OCI-LY1 (cell line): Measurements from ENCODE around the gene ST7.

Source experiments
- EZH2 ChIP-seq: fragments of 200-600 bp; sonication (generic), shearing (Covaris generic); IDR thresholded peaks from 2 replicates; pipeline ENCODE4 v1.8.0; 2017; ENCODE audit warnings: borderline replicate concordance, mixed run types, mild to moderate bottlenecking, antibody characterized with exemption, low read length, moderate library complexity, mixed read lengths
- TF ChIP-seq, protein P1 (sequence below): fragments of 200-600 bp; sonication (generic), shearing (Covaris generic); IDR thresholded peaks from 2 replicates; pipeline ENCODE4 v1.5.1; 2017; ENCODE audit warnings: mild to moderate bottlenecking, antibody characterized with exemption, low read length, moderate library complexity, mixed read lengths

DNA sequence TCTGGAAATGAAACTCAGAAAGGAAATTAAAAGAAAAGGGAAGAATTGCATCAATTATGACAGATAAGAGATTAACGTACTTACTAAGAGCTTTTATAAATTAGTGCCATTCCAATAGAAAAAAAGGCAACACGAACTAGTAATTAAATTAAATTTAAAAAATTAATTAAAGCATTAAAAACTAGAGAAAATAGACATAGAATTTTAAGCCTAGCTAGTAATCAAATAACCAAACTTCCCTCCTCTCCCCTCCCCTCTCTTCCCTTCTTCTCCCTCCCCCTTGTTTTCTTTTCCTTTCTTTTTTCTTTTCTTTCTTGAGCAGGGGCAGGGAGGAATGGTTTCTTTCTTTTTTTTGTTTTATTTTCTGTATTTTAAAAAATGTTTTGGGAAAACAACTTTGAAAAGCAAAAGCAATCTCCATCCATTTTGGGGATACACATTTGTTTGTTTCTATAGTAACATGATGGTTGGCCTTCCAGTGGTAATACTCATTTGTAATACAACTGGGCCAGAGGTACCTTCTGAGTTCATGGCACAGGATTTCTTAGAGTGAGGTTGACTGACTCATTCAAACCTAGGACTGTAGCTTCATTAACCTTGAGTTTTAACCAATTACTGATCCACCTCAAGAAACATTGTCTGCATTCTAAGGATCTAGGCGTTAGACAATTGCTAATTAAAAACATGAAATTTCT, 132.6 kb downstream of the ST7 start:
- TF ChIP-seq, protein P1, sequence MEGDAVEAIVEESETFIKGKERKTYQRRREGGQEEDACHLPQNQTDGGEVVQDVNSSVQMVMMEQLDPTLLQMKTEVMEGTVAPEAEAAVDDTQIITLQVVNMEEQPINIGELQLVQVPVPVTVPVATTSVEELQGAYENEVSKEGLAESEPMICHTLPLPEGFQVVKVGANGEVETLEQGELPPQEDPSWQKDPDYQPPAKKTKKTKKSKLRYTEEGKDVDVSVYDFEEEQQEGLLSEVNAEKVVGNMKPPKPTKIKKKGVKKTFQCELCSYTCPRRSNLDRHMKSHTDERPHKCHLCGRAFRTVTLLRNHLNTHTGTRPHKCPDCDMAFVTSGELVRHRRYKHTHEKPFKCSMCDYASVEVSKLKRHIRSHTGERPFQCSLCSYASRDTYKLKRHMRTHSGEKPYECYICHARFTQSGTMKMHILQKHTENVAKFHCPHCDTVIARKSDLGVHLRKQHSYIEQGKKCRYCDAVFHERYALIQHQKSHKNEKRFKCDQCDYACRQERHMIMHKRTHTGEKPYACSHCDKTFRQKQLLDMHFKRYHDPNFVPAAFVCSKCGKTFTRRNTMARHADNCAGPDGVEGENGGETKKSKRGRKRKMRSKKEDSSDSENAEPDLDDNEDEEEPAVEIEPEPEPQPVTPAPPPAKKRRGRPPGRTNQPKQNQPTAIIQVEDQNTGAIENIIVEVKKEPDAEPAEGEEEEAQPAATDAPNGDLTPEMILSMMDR = no peak
- TF ChIP-seq EZH2 = no peak
